GM12872 (cell line): ENCODE measurements around the gene CCL17.

Source experiments
- TF ChIP-seq, protein P1 (sequence below): IDR thresholded peaks from 3 replicates; pipeline ENCODE4 v1.5.1; 2011; ENCODE audit warnings: low read depth, mild to moderate bottlenecking, low read length, moderate library complexity; ENCODE audit not compliant: insufficient read depth

Gene CCL17

GRCh38 chr16:57446531-57447185 lies 42.1 kb downstream of the CCL17 start:
- TF ChIP-seq, protein P1, sequence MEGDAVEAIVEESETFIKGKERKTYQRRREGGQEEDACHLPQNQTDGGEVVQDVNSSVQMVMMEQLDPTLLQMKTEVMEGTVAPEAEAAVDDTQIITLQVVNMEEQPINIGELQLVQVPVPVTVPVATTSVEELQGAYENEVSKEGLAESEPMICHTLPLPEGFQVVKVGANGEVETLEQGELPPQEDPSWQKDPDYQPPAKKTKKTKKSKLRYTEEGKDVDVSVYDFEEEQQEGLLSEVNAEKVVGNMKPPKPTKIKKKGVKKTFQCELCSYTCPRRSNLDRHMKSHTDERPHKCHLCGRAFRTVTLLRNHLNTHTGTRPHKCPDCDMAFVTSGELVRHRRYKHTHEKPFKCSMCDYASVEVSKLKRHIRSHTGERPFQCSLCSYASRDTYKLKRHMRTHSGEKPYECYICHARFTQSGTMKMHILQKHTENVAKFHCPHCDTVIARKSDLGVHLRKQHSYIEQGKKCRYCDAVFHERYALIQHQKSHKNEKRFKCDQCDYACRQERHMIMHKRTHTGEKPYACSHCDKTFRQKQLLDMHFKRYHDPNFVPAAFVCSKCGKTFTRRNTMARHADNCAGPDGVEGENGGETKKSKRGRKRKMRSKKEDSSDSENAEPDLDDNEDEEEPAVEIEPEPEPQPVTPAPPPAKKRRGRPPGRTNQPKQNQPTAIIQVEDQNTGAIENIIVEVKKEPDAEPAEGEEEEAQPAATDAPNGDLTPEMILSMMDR: no peak

- TF ChIP-seq, protein P1: 0 out of 3 replicates have a peak, but pooled peaks have one; percentile 8
Measured at GRCh38 chr16:57447186-57447962, 42.8 kb downstream of the CCL17 start, which contains the start of the genes CIAPIN1 and COQ9. TSS of gene CIAPIN1 (minus strand) at chr16:57447385. CDS start at chr16:57440928, 6,457 bp downstream. TSS of gene COQ9 (plus strand) at chr16:57447479. CDS start at chr16:57447506, 27 bp downstream.

DNA sequence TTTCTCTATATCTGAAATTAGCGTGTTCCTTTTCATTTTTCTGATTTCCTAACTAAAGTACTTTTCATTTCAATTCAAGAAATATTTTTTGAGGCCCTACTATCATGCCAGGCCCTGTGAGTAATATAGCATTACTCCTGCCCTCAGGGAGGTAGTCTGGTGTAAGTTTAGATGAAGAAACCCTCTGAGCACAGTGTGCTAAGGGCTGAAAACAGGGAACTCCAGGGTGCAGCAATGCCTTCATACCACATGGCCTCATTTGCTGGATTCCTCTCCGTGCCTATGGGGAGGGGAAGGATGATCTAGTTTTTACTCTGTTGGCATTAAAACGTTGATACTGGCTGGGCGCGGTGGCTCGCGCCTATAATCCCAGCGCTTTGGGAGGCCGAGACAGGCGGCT lies 47.5 kb downstream of the CCL17 start:
- TF ChIP-seq, protein P1: no peak

DNA sequence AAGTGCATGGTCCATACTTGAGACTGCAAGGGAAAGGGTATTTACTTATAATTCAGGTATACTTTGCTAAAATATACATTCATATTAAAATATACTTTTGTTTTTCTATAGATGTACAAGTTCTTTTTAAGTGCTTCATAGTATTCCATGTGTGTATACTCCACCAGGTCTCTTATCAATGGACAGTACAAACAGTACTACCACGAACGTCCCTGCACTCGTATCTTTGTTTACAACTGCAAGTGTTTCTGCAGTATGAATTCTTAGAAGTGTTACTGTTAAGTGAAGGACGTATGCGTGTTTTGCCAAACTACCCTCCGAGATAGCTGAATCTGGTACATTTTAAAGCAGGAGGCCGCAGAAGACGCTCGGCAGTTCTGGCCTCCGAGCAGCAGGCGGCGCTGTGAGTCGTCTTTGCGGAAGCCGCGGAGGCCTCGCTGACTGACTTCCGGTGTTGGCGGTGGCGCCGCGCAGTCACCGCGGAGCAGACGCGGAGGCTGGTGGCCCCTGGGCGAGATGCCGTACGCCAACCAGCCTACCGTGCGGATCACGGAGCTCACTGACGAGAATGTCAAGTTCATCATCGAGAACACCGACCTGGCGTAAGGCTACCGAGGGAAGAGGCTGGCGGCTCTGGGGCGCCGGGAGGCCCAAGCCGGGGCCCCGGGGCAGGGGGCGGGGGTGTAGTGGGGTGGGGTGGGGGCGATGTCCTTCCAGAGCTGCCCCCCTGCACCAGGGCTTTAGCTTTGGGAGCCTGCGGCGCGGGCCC lies 57.8 kb downstream of the CCL17 start, which contains the start of gene POLR2C:
POLR2C (plus strand) TSS at position 471 of the 769 bp plus-strand sequence; CDS start at position 517, 46 bp downstream.
- TF ChIP-seq, protein P1: peak; percentile 97

- TF ChIP-seq, protein P1: no peak
Measured at GRCh38 chr16:57462978-57463362, 58.4 kb downstream of the CCL17 start.

DNA sequence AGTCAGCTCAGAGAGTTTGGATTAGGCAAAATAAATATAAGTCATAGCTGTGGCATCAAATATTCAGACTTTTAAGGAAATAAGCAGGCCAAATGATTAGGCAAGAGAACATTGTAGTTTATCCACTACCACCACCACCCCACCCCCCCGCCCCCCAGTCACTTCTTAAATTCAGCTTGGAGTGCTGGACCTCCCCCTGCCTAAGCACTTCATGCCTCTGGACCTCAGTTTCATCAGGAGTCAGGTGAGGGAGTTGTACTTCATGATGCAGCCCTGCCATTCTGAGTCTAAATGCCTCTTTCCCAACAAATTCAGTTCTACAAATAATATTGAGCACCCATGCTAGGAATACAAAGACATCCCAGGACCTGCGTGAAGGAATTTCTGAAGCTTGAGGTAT lies 60.0 kb downstream of the CCL17 start:
- TF ChIP-seq, protein P1: no peak
